Endometrium (tissue), 2 donors: ENCODE data around the gene ZNF208.
"Not testable (repeated sequence)": the region's sequence is repeated elsewhere in the genome, so short reads cannot be mapped to it uniquely, and the experiment has no call there.

ENCODE experiments used
- FAIRE-seq: peaks from 2 replicates; lab custom pipeline; 2012; peaks lifted over from hg19 to GRCh38; lab: Jason Lieb, UNC
- donor health status: control.
- donor health status: control.

ZNF208 gene

DNA sequence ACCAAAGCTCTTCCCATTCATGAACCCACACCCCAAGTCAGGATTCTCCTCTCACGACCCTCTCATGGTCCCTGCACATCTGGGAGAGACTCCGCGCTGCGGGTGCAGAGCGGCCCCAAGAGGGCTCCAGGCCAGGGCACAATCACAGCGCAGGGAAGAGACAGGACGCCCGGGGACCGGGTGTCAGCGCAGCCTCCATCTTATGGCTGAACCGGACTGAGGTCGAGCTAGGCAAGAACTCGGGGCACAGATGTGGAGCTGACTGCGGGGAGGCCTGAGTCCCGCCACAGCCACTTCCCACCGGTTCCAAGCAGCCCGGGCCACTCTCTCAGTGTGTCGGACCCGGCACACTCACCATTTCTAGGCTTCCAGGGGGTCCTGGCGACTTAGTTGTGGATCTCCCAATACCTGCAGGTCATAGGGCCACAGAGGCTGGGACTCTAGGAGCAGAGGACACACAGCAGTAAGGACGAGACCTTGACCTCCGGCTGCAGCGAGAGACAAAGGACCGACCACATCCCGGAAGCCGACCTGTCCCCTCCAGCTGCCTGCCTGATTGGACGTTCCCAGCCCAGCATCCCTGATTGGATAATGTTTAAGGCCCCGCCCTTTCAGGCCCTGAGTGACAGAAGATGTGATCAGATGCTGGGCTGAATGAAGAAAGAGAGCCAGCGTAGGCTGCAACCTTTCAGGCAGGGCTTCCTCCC is at the start of gene ZNF208:
Gene ZNF208 (minus strand): TSS at position 507 of the 707 bp plus-strand sequence. CDS start 149 bp downstream, at position 358.
- not testable (repeated sequence) for FAIRE-seq

DNA sequence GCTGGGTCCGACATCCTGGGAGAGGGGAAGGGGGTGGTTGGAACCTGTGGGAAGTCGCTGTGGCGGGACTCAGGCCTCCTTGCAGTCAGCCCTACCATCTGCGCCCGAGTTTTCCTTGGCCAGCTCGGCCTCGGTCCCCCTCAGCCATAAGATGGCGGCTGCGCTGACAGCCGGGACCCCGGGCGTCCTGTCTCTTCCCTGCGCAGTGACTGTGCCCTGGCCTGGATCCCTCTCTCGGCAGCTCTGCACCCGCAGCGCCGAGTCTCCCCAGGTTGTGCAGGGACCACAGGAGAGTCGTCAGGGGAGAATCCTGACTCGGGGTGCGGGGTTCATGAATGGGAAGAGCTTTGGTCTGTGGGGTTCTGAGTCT is 41.9 kb upstream of the ZNF208 start:
- no peak for FAIRE-seq

DNA sequence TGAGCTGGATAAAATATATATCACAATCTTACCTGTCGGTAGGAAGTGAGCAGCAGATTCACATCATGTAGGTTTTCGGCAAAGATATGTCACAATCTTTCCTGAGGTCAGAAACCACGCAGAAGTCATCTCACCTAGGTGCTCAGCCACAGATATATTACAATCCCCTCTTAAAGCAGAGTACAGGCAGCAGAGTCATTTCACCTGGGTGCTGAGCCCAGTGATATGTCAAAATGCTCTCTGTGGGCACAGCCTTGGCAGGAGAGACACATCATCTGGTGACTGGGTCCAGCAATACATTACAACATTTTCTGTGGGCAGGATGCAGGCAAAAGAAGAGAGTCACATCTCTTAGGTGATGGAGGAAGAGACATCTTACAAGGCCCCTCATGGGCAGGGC is 30.4 kb upstream of the ZNF208 start:
- FAIRE-seq, result not testable (repeated sequence)

DNA sequence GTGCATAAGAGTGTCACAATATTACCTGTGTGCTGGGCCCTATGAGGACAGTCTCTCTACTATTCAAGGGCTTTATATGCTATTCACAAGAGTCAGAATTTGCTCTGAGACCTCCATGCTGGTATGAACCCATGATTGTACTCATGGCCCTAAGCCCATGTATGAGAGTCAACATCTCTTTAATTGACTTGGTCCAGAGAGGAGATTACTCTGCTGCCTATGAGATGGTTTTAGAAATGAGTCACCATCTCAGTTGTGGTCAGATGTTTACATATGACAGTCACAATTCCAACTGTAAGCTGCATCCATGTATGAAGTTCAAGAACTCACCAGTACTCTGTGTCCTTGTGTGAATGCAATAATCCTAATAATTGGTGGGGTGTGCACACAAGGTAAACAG is 19.9 kb upstream of the ZNF208 start:
- FAIRE-seq, result no peak

DNA sequence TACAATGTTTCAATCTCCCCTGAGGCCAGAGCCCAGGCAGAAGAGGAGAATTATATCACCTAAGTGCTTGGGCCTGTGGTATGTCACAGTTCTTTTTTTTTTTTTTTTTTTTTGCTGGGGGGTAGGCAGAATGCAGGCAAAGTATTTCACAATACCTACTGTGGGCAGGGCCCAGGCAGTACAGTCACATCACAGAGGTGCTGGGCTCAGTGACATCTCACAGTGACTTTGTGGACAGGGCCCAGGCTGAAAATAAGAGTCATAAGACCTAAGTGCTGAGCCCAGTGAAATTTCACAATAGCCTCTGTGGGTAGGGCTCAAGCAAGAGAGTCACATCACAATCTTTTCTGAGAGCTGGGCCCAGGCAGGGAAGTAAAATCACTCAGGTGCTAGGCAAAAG is 15.9 kb upstream of the ZNF208 start:
- FAIRE-seq, result no peak

DNA sequence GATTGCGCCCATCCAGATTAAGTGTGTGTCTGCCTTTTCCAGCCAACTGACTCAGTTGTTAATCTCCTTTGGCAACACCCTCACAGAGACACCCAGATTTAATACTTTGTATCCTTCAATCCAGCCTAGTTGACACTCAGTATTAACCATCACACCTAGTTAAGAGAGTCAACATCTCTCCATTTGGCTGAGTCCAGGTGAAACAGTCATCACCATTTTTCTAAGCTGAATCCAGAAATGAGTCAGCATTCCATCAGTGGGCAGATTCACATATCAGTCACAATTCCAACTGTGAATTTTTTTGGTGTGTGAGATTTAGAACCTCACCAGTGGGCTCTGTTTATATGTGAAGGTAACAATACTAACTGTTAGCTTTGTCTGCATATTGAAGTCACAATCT is 14.8 kb upstream of the ZNF208 start:
- FAIRE-seq, result not testable (repeated sequence)

DNA sequence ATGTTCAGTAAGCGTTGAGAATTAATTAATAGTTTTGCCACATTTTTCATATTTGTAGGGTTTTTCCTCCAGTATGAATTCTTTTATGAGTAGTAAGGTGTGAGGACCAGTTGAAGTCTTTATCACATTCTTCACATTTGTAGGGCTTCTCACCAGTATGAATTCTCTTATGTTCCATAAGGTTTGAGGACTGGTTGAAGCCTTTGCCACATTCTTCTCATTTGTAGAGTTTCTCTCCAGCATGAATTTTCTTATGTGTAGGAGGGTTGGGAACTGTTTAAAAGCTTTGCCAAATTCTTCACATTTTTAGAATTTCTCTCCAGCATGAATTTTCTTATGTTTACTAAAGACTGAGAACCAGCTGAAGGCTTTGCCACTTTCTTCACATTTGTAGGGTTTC is 40.3 kb downstream of the ZNF208 start:
- no peak for FAIRE-seq

DNA sequence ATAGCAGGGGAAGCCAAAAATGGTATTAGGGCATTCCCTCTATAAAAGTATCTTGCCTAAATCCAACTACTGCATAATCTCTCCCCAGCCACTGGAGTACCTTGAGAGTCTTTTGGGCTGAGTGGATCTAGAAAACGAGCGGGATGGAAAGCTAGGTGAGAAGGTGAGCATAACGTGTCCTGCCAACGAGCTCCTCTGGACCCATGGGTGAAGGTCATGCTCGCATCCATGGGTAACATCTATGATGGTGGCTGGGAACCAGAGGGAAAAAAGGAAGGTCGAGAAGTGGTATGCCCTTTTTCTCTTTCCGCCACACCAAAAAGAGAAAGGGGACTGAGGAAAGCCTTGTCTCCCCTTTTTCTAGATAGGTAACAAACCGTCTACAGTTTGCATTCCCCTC is 63.0 kb downstream of the ZNF208 start:
- no peak for FAIRE-seq

DNA sequence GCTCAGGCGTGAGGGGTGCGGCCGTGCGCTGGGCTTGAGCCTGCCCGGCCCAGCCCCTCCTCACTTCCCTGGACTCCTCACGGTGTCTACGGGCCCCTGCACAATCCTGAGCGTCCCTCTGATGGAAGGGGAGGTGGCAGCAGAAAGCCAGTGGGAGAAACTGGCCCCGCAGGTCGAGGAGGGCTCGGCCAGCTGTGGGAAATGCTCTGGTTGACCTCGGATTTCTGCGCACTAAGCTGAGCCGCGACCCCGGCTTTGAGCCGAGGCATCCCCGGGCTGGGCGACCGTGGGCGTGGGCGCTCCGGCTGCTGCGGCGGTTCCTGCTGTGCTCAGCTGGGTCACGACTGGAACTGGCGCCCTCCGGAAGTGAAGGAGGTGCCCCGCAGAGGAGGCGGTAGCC is 70.1 kb downstream of the ZNF208 start:
- FAIRE-seq, result no peak

DNA sequence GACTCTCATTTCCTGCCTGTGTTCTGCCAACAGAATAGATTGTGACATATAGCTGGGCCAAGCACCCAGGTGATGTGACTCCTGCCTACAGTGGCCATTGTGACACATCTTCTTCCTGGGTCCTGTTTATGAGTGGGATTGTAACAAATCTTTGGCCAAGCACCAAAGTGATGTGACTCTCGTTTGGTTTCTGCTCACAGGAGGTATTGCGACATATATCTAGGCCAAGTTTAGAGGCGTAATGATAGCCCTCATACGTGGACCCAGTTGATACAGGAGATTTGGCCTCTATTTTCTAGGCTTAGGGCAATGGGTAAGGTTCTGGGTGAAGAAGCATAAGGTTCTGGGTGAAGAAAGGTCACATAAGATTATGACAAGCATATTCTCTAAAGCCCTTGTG is 76.2 kb downstream of the ZNF208 start:
- FAIRE-seq, result no peak

DNA sequence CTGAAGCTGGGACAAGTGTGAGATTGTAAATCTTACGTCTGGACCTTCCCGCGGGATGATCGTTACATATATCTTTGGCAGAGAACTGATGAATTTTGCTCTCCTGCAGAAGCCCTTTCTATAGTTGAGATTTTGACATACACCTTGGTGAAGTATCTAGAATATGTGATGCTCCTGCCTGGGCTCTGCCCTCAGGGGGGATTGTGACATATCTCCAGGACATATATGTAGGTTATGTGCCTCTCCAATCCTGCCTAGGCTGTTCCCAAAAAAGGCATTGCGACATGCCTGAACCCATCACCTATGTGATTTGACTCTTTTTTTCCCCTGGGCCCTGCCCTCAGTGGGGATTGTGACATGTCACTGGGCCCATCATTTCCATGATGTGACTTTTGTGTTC is 76.6 kb downstream of the ZNF208 start:
- FAIRE-seq, result no peak

DNA sequence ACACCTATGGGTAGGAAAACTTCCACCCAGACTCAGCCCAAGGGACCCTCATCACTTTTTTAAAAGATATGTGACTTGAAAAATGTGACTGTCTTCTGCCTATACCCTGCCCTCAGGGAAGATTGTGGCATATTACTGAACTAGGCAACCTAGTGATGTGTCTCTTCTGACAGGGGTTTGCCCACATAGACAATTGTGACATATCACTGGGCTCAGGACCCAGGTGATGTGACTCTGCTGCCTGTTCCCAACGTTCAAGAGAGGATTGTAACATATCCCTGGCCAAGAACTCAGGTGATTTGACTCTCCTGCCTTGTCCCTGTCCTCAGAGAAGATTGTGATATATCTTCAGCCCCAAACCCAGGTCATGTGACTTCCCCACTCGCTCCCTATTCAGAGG is 88.5 kb downstream of the ZNF208 start:
- no peak for FAIRE-seq

DNA sequence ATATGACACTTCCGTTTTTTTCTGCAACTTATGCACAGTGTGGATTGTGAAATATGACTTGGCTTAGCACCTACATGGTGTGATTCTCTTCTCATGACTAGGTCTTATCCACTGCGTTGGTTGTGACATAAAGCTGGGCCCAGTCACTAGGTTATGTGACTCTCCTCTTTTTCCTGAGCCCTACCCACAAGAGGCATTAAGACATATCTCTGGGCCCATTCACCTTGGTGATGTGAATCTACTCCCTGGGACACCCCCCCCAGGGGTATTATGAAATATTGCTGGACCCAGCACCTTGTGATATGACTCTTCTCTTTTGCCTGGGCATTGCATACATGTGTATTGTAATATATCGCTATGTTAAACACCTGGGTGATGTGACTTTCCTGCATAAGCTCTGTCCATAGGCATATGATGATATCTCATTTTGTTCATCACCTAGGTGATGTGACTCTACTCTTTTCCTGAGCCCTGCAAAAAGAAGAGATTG is 89.0 kb downstream of the ZNF208 start:
- FAIRE-seq, result no peak

DNA sequence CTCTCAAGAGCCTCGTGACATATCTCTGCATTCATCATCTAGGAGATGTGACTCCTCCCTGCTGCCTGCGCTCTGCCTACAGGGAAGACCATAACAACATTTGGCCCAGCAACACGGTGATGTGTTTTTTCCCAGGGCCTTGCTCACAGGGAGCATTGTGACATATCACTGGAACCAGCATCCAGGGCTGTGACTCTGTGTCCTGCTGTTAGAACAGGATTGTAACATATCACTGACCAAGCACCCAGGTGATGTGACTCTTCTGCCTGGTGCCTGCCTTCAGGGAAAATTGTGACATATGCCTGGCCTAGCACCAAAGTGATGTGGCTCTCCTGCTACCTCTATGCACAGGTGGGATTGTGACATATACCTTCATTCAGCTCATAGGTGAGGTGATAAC is 95.3 kb downstream of the ZNF208 start:
- no peak for FAIRE-seq

DNA sequence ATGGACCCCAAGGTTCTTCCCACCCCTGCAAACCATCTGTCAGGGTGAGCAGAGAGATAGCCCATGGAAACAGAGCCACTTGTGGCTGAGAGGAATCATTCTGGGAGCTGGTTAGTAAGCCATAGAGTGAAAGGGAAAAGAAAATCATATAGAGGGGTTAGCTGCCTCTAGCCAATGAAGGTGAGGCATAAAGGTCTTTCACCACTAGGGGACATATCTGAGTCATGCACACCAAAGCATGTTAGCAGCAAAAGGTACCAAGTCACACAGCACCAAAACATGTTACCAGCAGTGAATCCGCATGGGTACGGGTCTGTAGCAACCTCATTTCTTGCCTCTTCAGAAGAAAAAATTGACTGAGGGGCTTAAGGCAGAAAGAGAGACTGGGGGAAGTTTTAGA is 98.1 kb downstream of the ZNF208 start:
- FAIRE-seq, result no peak

DNA sequence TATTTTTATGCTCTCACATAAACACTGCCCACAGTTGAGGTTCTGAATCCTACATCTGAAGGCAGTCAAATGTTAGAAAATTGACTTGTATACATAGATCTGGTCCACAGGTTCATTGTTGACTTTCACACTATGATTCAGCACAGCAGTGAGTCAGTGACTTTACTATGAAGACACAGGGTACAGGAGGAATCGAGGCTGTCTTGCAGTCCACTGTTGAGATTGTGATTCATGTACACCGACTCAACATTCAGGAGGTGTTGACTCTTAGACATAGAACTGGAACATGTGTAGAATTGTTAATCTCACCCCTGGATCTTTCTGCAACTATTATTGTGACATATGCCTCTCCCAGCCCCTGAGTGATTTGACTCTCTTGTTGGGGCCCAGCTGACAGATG is 100.4 kb downstream of the ZNF208 start:
- no peak for FAIRE-seq

DNA sequence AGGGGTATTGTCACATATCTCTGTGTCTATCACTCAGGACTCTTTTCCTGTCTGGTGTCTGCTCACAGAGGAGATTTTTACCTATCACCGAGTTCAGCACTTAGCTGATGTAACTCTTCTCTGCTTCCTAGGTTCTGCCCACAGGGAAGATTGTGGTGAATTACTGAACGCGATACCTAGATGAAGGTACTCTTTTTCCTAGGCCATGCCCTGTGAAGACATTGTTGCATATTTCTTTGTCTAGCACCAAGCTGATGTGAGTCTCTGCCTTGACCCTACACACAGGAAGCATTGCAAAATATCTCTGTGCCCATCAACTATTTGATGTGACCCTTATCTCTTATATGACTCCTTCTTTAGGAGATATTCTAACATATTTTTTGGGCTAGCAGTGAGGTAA is 102.7 kb downstream of the ZNF208 start:
- no peak for FAIRE-seq

DNA sequence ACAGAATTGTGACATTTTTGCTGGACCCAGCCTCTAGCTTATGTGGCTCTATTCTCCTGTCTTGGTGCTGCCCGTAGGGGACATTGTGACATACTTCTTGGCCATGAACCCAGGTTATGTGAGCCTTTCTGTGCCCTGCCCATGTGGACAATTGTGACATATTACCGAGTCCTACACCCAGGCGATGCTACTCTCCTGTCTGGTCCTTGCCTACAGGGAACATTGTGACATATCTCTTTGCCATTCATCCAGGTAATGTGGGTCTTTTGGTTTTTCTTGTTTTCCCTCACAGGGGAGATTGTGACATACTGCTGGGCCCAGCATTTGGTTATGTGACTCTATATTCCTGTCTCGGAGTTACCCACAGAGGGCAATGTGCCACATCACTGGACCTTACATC is 103.2 kb downstream of the ZNF208 start:
- no peak for FAIRE-seq

DNA sequence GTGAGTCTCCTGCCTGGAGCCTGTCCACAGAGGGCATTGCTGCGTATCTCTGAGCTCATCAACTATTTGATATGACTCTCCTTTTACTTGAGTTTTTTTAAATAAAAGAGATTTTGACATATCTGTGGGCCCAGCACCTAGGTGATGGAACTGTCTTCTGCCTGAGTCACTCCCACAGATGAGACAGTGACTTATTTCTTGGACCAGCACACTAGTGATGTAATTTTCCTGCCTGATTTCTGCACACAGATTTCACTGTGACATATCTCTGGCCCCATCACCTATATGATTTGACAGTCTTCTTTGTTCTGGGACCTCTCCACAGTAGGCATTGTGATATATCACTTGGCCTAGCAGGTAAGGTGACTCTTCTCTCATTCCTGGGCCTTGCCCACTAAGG is 108.2 kb downstream of the ZNF208 start:
- no peak for FAIRE-seq

DNA sequence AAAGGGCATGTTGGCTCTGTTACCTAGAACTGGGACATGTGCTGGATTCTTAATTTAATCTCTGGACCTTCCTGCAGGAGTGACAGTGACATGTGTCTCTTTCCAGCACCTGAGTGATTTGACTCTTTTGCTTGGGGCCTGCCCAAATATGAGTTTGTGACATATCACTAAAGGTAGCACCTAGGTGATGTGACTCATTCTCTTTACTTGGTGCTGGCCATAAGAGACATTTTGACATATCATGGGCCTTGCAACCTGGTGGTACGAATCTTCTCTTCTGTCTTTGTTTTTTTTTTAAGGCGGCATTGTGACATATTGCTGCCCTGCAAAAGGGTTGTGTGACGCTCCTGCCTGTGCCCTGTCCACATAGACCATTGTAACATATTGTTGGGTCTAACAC is 108.9 kb downstream of the ZNF208 start:
- no peak for FAIRE-seq

DNA sequence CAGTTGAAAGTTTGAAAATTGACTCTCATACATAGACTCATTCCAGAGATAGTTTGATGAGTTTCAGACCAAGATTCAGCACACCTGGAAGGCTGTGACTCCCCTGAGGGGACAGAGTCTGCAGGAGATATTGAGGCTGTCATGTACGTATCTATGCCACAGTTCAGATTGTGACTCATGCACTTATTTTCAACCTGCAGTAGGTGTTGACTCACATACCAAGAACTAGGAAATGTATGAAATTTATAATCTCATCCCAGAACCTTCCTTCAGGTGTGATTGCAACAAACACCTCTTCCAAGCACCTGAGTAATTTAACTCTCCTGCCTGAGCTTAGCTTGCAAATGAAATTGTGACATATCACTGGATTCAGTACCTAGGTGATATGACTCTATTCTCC is 110.3 kb downstream of the ZNF208 start:
- FAIRE-seq, result no peak

DNA sequence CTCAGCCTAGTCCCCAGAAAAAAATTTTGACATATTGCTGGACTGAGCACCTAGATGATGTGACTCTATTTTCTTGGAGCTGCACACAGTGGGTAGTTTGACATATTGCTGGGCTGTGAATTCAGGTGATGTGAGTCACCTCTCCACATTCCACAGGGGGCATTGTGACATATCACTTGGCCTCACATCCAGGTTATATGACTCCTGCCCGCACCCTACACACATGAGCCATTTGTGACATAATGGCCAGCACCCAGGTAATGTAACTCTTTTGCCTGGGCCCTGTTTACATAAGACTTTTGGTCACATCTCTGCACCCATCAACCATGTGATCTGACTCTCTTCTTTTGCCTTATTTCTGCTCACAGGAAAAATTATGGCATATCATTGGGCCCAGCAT is 119.7 kb downstream of the ZNF208 start:
- no peak for FAIRE-seq

DNA sequence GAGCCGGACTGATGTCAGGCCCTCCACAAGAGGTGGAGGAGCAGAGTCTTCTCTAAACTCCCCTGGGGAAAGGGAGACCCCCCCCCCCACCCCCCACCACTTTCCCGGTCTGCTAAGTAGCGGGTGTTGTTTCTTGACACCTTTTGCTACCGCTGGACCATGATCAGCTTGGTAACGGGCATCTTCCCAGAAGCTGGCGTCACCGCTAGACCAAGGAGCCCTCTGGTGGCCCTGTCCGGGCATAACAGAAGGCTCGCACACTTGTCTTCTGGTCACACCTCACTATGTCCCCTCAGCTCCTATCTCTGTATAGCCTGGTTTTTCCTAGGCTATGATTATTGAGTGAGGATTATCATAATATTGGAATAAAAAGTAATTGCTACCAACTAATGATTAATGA is 120.7 kb downstream of the ZNF208 start:
- not testable (repeated sequence) for FAIRE-seq

DNA sequence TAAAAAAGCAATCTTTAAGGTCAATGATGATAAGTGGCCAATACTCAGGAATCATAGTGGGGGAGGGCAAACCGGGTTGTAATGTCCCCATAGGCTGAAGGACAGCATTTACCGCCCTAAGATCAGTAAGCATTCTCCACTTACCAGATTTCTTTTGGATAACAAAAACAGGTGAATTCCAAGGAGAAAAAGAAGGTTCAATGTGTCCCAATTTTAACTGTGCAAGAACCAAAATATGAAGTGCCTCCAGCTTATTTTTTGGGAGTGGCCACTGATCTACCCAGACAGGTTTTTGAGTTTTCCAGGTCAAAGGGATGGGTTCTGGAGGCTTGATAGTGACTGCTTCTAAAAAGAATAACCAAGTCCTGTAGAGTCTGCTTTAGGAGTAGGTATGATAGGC is 125.2 kb downstream of the ZNF208 start:
- FAIRE-seq, result not testable (repeated sequence)

DNA sequence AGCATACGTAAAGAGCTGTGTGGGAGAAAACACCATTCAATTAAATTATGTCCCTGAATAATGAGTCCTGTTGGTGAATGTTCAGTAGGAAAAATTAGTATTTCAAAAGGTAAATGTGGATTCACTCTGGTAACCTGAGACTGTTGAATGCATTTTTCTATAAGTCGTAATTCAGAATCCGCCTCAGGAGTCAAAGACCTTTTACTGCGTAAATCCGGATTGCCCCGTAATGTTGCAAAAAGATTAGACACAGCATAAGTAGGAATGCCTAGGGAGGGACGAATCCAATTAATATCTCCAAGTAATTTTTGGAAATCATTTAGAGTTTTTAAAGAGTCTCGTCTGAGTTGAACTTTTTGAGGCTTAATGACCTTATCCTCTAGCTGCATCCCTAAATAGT is 126.0 kb downstream of the ZNF208 start:
- not testable (repeated sequence) for FAIRE-seq
